ENCODE data around the gene CDH4.

- TF ChIP-seq POLR2AphosphoS5 (IDR thresholded peaks at IDR 0.05; ENCODE audit: insufficient read depth, low read depth, low read length) = no peak
- no peak for TF ChIP-seq GATA2 (IDR thresholded peaks at IDR 0.05; ENCODE audit: insufficient read depth, insufficient read length, low read depth, low read length)
- TF ChIP-seq, protein P1, sequence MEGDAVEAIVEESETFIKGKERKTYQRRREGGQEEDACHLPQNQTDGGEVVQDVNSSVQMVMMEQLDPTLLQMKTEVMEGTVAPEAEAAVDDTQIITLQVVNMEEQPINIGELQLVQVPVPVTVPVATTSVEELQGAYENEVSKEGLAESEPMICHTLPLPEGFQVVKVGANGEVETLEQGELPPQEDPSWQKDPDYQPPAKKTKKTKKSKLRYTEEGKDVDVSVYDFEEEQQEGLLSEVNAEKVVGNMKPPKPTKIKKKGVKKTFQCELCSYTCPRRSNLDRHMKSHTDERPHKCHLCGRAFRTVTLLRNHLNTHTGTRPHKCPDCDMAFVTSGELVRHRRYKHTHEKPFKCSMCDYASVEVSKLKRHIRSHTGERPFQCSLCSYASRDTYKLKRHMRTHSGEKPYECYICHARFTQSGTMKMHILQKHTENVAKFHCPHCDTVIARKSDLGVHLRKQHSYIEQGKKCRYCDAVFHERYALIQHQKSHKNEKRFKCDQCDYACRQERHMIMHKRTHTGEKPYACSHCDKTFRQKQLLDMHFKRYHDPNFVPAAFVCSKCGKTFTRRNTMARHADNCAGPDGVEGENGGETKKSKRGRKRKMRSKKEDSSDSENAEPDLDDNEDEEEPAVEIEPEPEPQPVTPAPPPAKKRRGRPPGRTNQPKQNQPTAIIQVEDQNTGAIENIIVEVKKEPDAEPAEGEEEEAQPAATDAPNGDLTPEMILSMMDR (IDR thresholded peaks at IDR 0.05; ENCODE audit: extremely low read depth in 1 of 2, insufficient read depth in 1 of 2, low read depth in 1 of 2, low read length in 2 of 2) = no peak
These were observed 526.4 kb downstream of the CDH4 start for GRCh38 chr20:61778495-61778863.

All from endothelial cell of umbilical vein (primary cell).